ENCODE data around the gene RPS18. TPM values are rescaled to one million over a fixed set of nuclear protein-coding genes. Genes with fewer than 3 reads are reported as not detected.
A peak's percentile ranks its signal among the peaks of the same experiment; 100 is the strongest.

Gene RPS18
- total and polyA plus RNA-seq, 2 of the 13 experiments (the other 11 are each of a cell fraction or from before 2014, with no cell fraction given): 3,896 to 5,806 TPM

DNA sequence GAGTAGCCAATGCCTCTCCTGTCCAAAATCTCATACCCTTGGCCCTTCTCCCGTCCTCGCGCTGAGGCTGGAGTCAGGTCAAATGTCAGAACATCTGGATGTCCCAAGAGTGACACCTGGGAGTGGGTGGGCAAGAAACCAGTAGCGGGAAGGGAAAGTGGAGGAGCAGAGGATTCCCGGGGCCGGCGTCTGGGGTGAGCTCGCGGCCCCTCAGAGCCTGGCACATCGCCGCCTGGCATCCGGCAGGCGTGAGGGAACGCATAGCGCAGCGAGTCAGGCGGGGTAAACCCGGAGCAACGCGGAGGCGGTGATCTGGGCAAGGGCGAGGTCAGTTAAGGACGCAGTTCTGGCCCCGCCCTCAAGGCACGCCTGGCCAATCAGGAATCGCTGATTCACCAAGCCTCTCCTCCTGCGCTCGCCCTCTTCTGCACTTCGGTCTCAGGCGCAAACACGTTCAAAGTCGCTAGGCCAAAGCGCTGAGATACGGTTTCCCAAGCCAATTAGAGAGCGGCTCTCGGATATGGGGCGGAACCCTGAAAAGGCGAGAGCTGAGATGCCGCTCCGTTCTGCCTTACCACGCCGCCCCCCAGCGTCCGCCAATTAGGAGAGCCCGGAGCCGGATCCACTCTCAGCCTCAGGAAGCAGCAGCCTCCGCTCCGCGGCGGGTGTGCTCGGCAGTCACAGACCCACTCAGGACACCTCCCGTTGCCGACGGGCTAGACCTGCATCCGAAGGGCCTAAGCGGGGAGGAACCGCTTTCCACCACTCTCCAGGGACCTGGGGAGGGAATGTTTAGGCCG lies 22.7 kb upstream of the RPS18 start (continued):
- TF ChIP-seq STAT6 (CRISPR knock-in tag; IDR thresholded peaks at IDR 0.05; ENCODE audit: borderline replicate concordance) (peak; percentile 89), NRL (CRISPR knock-in tag; IDR thresholded peaks at IDR 0.05; ENCODE audit: borderline replicate concordance) (peak; percentile 45), FOXA3 (CRISPR knock-in tag; IDR thresholded peaks at IDR 0.05) (peak; percentile 38; the same call in 1 of the 2 replicates), DNMT3B (CRISPR knock-in tag; conservative IDR thresholded peaks at IDR 0.05) (peak; percentile 65), TSC22D2 (CRISPR knock-in tag; IDR thresholded peaks at IDR 0.05; ENCODE audit: borderline replicate concordance) (0 out of 2 replicates have a peak, but pooled peaks have one; percentile 21), ETV6 (CRISPR knock-in tag; conservative IDR thresholded peaks at IDR 0.05) (peak; percentile 24; the same call in 1 of the 2 replicates), ZNF430 (CRISPR knock-in tag; IDR thresholded peaks at IDR 0.05) (peak; percentile 82), ELF1 (CRISPR knock-in tag; IDR thresholded peaks at IDR 0.05) (peak; percentile 62; the same call in 1 of the 2 replicates), HOXA3 (CRISPR knock-in tag; IDR thresholded peaks at IDR 0.05) (peak; percentile 70), KDM3A (CRISPR knock-in tag; IDR thresholded peaks at IDR 0.05; ENCODE audit: low read depth) (no peak), HMG20B (CRISPR knock-in tag; conservative IDR thresholded peaks at IDR 0.05) (peak; percentile 31; the same call in 1 of the 2 replicates), ZNF446 (CRISPR knock-in tag; IDR thresholded peaks at IDR 0.05) (no peak; the same call in 1 of the 2 replicates), ZFY (CRISPR knock-in tag; IDR thresholded peaks at IDR 0.05) (peak; percentile 93), RELA (CRISPR knock-in tag; IDR thresholded peaks at IDR 0.05) (0 out of 2 replicates have a peak, but pooled peaks have one; percentile 70), CREM (IDR thresholded peaks at IDR 0.05) (peak; percentile 59), CREM (CRISPR knock-in tag; IDR thresholded peaks at IDR 0.05) (no peak)
- TF ChIP-seq, protein P1, sequence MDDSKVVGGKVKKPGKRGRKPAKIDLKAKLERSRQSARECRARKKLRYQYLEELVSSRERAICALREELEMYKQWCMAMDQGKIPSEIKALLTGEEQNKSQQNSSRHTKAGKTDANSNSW (CRISPR knock-in tag; IDR thresholded peaks at IDR 0.05; ENCODE audit: borderline replicate concordance): no peak; the same call in 1 of the 2 replicates
- TF ChIP-seq, protein P2, sequence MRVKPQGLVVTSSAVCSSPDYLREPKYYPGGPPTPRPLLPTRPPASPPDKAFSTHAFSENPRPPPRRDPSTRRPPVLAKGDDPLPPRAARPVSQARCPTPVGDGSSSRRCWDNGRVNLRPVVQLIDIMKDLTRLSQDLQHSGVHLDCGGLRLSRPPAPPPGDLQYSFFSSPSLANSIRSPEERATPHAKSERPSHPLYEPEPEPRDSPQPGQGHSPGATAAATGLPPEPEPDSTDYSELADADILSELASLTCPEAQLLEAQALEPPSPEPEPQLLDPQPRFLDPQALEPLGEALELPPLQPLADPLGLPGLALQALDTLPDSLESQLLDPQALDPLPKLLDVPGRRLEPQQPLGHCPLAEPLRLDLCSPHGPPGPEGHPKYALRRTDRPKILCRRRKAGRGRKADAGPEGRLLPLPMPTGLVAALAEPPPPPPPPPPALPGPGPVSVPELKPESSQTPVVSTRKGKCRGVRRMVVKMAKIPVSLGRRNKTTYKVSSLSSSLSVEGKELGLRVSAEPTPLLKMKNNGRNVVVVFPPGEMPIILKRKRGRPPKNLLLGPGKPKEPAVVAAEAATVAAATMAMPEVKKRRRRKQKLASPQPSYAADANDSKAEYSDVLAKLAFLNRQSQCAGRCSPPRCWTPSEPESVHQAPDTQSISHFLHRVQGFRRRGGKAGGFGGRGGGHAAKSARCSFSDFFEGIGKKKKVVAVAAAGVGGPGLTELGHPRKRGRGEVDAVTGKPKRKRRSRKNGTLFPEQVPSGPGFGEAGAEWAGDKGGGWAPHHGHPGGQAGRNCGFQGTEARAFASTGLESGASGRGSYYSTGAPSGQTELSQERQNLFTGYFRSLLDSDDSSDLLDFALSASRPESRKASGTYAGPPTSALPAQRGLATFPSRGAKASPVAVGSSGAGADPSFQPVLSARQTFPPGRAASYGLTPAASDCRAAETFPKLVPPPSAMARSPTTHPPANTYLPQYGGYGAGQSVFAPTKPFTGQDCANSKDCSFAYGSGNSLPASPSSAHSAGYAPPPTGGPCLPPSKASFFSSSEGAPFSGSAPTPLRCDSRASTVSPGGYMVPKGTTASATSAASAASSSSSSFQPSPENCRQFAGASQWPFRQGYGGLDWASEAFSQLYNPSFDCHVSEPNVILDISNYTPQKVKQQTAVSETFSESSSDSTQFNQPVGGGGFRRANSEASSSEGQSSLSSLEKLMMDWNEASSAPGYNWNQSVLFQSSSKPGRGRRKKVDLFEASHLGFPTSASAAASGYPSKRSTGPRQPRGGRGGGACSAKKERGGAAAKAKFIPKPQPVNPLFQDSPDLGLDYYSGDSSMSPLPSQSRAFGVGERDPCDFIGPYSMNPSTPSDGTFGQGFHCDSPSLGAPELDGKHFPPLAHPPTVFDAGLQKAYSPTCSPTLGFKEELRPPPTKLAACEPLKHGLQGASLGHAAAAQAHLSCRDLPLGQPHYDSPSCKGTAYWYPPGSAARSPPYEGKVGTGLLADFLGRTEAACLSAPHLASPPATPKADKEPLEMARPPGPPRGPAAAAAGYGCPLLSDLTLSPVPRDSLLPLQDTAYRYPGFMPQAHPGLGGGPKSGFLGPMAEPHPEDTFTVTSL (CRISPR knock-in tag; IDR thresholded peaks at IDR 0.05; ENCODE audit: borderline replicate concordance): no peak; the same call in 1 of the 2 replicates

Data from HepG2 (cell line).